HCT116 (cell line): ENCODE data around the gene MED13L. TPM values are rescaled to one million over a fixed set of nuclear protein-coding genes. Genes with fewer than 3 reads are reported as not detected.

Experiments used
- ATAC-seq: fragments of 200-7000 bp; cut with Tn5 transposase; 2 replicates; pipeline ENCODE4 v1.9.1; 2020; ENCODE audit warnings: mild to moderate bottlenecking, moderate library complexity
- BruUV-seq: library from RNA; stranded (reverse); fragments of 400-500 nt; replicated peaks from 2 replicates; lab custom pipeline; 2021; lab: Mats Ljungman, UMichigan
- CTCF ChIA-PET: fragments of 300-600 bp; sonication (Branson Sonifier 250); formaldehyde crosslinking; loops from one replicate; lab custom pipeline; 2021; ENCODE audit warnings: antibody characterized with exemption; lab: Charles Lee
- POLR2A ChIA-PET: fragments of 300-600, 350-600 bp; sonication (Branson Sonifier 250); formaldehyde crosslinking; loops from one replicate; lab custom pipeline; 2021; ENCODE audit warnings: antibody characterized with exemption; lab: Charles Lee
- RAD21 ChIA-PET, 2 experiments: fragments of 300-600 bp; sonication (Branson Sonifier 250); formaldehyde crosslinking; loops; one replicate each; lab custom pipeline; 2023; ENCODE audit warnings: low total read pairs in 2 of 2; ENCODE audit not compliant: uncharacterized antibody in 2 of 2, unreplicated experiment in 2 of 2, low non-redundant PET in 1 of 2; lab: Charles Lee
- DNase-seq: peaks from one replicate; pipeline ENCODE4 v3.0.0-alpha.2; 2010; ENCODE audit warnings: low read depth, low spot score
- H2AFZ ChIP-seq: fragments of 200-600 bp; shearing (Covaris generic), sonication (generic); 2 replicates; pipeline ENCODE4 v1.6.1; 2017; ENCODE audit warnings: low read depth, mixed run types, mixed read lengths, antibody characterized with exemption, low read length; ENCODE audit not compliant: poor library complexity, severe bottlenecking
- H3K27ac ChIP-seq: 2 replicates; pipeline ENCODE4 v1.5.1; 2012; ENCODE audit warnings: low read depth, low read length
- H3K27me3 ChIP-seq: fragments of 200-600 bp; sonication (generic); 2 replicates; pipeline ENCODE4 v1.6.1; 2016; ENCODE audit warnings: mixed run types, low read length, mixed read lengths; ENCODE audit not compliant: insufficient read depth
- H3K36me3 ChIP-seq, 2 experiments: fragments of 200-500 bp in 1 of 2; fragments of 200-600 bp in 1 of 2; sonication (Bioruptor generic) in 1 of 2; sonication (generic) in 1 of 2; 2 replicates each; pipeline versions ENCODE4 v1.5.1 to v1.6.1; 2014 to 2016; ENCODE audit warnings: low read length in 2 of 2, inconsistent platforms in 1 of 2, mixed read lengths in 1 of 2, mixed run types in 1 of 2; ENCODE audit not compliant: insufficient read depth in 2 of 2, control insufficient read depth in 1 of 2
- H3K4me1 ChIP-seq, 2 experiments: fragments of 200-600 bp in 1 of 2; sonication (generic) in 1 of 2; 2 replicates each; pipeline versions ENCODE4 v1.5.1 to v1.6.1; 2012 to 2017; ENCODE audit warnings: low read length in 2 of 2, inconsistent platforms in 1 of 2, mild to moderate bottlenecking in 1 of 2, mixed read lengths in 1 of 2, mixed run types in 1 of 2, moderate library complexity in 1 of 2; ENCODE audit not compliant: insufficient read depth in 2 of 2, control insufficient read depth in 1 of 2
- H3K4me2 ChIP-seq: fragments of 200-600 bp; sonication (generic); 2 replicates; pipeline ENCODE4 v1.6.1; 2017; ENCODE audit warnings: mixed run types, low read length, mixed read lengths
- H3K4me3 ChIP-seq, 2 experiments: fragments of 200-600 bp in 1 of 2; sonication (generic) in 1 of 2; replicated peaks in 1 of 2; 2 replicates each; pipeline ENCODE4 v1.5.1; 2011 to 2016; ENCODE audit warnings: low read length in 2 of 2, control low read depth in 1 of 2, low read depth in 1 of 2, mild to moderate bottlenecking in 1 of 2, mixed read lengths in 1 of 2, mixed run types in 1 of 2
- H3K79me2 ChIP-seq: fragments of 200-600 bp; sonication (generic); 2 replicates; pipeline ENCODE4 v1.6.1; 2017; ENCODE audit warnings: mild to moderate bottlenecking, mixed run types, low read length, moderate library complexity, mixed read lengths; ENCODE audit not compliant: insufficient read depth
- H3K9ac ChIP-seq: fragments of 200-600 bp; sonication (generic); 2 replicates; pipeline ENCODE4 v1.6.1; 2016; ENCODE audit warnings: low read length, mixed read lengths
- H3K9me2 ChIP-seq: fragments of 200-600 bp; sonication (generic), shearing (Covaris generic); 2 replicates; pipeline ENCODE4 v1.6.1; 2017; ENCODE audit warnings: mixed run types, mild to moderate bottlenecking, moderate library complexity; ENCODE audit not compliant: insufficient read depth
- H3K9me3 ChIP-seq, 2 experiments: fragments of 200-500 bp in 1 of 2; fragments of 200-600 bp in 1 of 2; sonication (Bioruptor generic) in 1 of 2; sonication (generic) in 1 of 2; 2 replicates each; pipeline ENCODE4 v1.6.1; 2014 to 2017; ENCODE audit warnings: low read length in 2 of 2, mixed read lengths in 2 of 2, inconsistent platforms in 1 of 2, low read depth in 1 of 2, mild to moderate bottlenecking in 1 of 2, mixed run types in 1 of 2, moderate library complexity in 1 of 2; ENCODE audit not compliant: control insufficient read depth in 1 of 2, insufficient read depth in 1 of 2
- H4K20me1 ChIP-seq: fragments of 200-600 bp; sonication (generic), shearing (Covaris generic); 2 replicates; pipeline ENCODE4 v1.6.1; 2017; ENCODE audit warnings: mixed run types, mild to moderate bottlenecking, moderate library complexity; ENCODE audit not compliant: insufficient read depth
- CBX3 ChIP-seq: IDR thresholded peaks from 2 replicates; pipeline ENCODE4 v1.6.1; 2012; ENCODE audit warnings: low read depth
- EZH2 ChIP-seq: fragments of 200-600 bp; sonication (generic); IDR thresholded peaks from 2 replicates; pipeline ENCODE4 v1.6.1; 2017; ENCODE audit warnings: antibody characterized with exemption, mixed run types
- EZH2phosphoT487 ChIP-seq: fragments of 200-600 bp; IDR thresholded peaks from 2 replicates; pipeline ENCODE4 v1.6.1; 2018; ENCODE audit warnings: antibody characterized with exemption, borderline replicate concordance
- POLR2A ChIP-seq: IDR thresholded peaks from 2 replicates; pipeline ENCODE4 v1.7.0; 2011; ENCODE audit warnings: borderline replicate concordance; ENCODE audit not compliant: insufficient read depth, insufficient read length; ENCODE audit errors: extremely low read depth
- POLR2AphosphoS5 ChIP-seq: IDR thresholded peaks from 2 replicates; pipeline ENCODE4 v1.6.1; 2011; ENCODE audit warnings: mild to moderate bottlenecking, low read depth, low read length, moderate library complexity
- SP1 ChIP-seq: IDR thresholded peaks from 2 replicates; pipeline ENCODE4 v1.6.1; 2012; ENCODE audit warnings: low read depth
- TCF7L2 ChIP-seq: IDR thresholded peaks from 2 replicates; pipeline ENCODE4 v1.7.0; 2011; ENCODE audit warnings: borderline replicate concordance, inconsistent platforms; ENCODE audit not compliant: insufficient read depth, insufficient read length; ENCODE audit errors: extremely low read depth
- YY1 ChIP-seq: IDR thresholded peaks from 2 replicates; pipeline ENCODE4 v1.6.1; 2011; ENCODE audit warnings: low read length, low read depth, moderate library complexity, mild to moderate bottlenecking; ENCODE audit not compliant: insufficient replicate concordance; ENCODE audit errors: extremely low read depth
- intact Hi-C: fragments of 100-400 bp; cut with micrococcal nuclease; formaldehyde crosslinking; loops from 2 replicates; pipeline ENCODE4 v1.10.0; 2022
- total RNA-seq: library from RNA; stranded (reverse); gene quantifications from one replicate; pipeline ENCODE4 v1.2.1, GENCODE V29; 2021; ENCODE audit not compliant: unreplicated experiment
- TF ChIP-seq, protein P1 (sequence below): IDR thresholded peaks from 2 replicates; pipeline ENCODE4 v1.6.1; 2011; ENCODE audit warnings: mild to moderate bottlenecking, low read length, moderate library complexity; ENCODE audit not compliant: insufficient replicate concordance; ENCODE audit errors: extremely low read depth
- TF ChIP-seq, protein P2 (sequence below): IDR thresholded peaks from 2 replicates; pipeline ENCODE4 v1.6.1; 2012; ENCODE audit warnings: low read depth
- TF ChIP-seq, protein P3 (sequence below), 3 experiments: fragments of 200-600 bp in 1 of 3; sonication (generic) in 1 of 3; IDR thresholded peaks in 2 of 3; conservative IDR thresholded peaks in 1 of 3; 2 replicates each; pipeline ENCODE4 v1.5.1; 2012 to 2017; ENCODE audit warnings: low read depth in 2 of 3, low read length in 2 of 3, antibody characterized with exemption in 1 of 3, borderline replicate concordance in 1 of 3, control low read depth in 1 of 3, mild to moderate bottlenecking in 1 of 3, mixed read lengths in 1 of 3, mixed run types in 1 of 3, moderate library complexity in 1 of 3; ENCODE audit not compliant: insufficient read depth in 1 of 3

Gene MED13L
- total RNA-seq, 1 experiment from 2014 or later, result 176 TPM

DNA sequence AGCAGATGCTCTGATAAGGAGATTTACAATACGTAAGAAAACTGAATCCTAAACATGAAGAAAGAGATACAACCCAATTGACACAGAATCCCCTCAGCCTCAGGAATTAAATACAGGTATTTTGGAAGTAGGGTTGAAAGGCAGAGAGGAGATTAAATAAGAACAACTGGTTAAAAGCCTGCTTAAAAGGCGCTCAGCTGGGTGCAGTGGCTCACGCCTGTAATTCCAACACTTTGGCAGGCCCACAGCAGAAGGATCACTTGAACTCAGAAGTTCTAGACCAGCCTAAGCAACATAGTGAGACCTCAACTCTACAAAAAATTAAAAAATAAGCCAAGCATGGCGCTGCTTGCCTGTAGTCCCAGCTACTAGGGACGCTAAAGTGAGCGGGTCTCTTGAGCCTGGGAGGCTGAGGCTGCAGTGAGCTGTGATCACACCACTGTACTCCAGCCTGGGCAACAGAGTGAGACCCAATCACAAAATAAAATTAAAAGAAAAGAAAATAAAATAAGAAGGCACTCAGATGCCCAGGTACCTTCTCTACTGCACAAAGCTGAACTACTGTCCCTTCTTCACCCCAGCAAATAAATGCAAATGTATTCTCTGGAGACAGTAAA lies 32.9 kb downstream of the MED13L start:
- Histone ChIP-seq H3K4me3 (no peak overlapping the region), H3K9ac (no peak overlapping the region), H3K9me2 (no peaks in the 10 kb centered on the region), H3K36me3 (no peaks in the 10 kb centered on the region), H3K4me1 (peaks cover 7 to 56% of the 10 kb centered on the region in 2 experiments; a peak in 3 of 4 replicates), H3K9me3 (no peaks in the 10 kb centered on the region), H2AFZ (no peak overlapping the region), H3K27ac (no peak overlapping the region), H3K79me2 (peaks cover 99% of the 10 kb centered on the region), H3K4me2 (no peak overlapping the region), H4K20me1 (peaks cover 74% of the 10 kb centered on the region; the same call in 1 of the 2 replicates), H3K27me3 (no peaks in the 10 kb centered on the region)
- POLR2A ChIA-PET, result no interaction called here
- DNase-seq (no peak), ATAC-seq (no peak)
- TF ChIP-seq POLR2AphosphoS5 (no peak), YY1 (no peak)
- BruUV-seq, result no TSS peak
- RAD21 ChIA-PET, result no interaction called here
- CTCF ChIA-PET, result no interaction called here
- intact Hi-C loops, result no loop called here

DNA sequence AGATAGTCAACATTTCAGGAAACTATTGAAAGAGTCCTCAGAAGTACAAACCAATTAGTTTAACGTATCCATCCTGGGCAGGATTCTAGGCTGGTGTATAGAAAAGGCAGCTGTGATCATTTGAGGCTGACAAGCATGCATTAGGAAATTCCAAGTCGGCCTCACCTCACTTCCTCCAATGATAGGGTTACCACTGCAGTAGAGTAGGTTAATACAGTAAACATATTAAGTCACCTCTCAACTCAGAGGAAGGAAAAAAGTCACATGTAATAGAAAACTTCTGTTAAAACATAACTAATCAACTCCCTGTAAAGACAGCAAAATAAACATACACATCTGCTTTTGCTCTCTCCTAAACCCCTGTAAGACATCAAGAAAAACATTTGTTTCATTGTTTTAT lies 33.5 kb downstream of the MED13L start:
- H3K9ac ChIP-seq, result no peak overlapping the region
- DNase-seq (no peak), ATAC-seq (no peak)
- H3K27ac ChIP-seq, result no peak overlapping the region
- intact Hi-C loops, result no loop called here
- H2AFZ ChIP-seq, result no peak overlapping the region
- H3K27me3 ChIP-seq, result no peaks in the 10 kb centered on the region
- no peak overlapping the region for H3K4me2 ChIP-seq
- POLR2A ChIA-PET, result no interaction called here
- RAD21 ChIA-PET, result no interaction called here
- no peaks in the 10 kb centered on the region for H3K9me2 ChIP-seq
- CTCF ChIA-PET, result no interaction called here
- H3K9me3 ChIP-seq, result no peaks in the 10 kb centered on the region
- no peak overlapping the region for H3K4me3 ChIP-seq
- H3K36me3 ChIP-seq, result no peaks in the 10 kb centered on the region
- peaks cover 71% of the 10 kb centered on the region; the same call in 1 of the 2 replicates for H4K20me1 ChIP-seq
- peaks cover 7 to 52% of the 10 kb centered on the region in 2 experiments for H3K4me1 ChIP-seq
- peaks cover 99% of the 10 kb centered on the region for H3K79me2 ChIP-seq
- no TSS peak for BruUV-seq
- TF ChIP-seq, protein P1, sequence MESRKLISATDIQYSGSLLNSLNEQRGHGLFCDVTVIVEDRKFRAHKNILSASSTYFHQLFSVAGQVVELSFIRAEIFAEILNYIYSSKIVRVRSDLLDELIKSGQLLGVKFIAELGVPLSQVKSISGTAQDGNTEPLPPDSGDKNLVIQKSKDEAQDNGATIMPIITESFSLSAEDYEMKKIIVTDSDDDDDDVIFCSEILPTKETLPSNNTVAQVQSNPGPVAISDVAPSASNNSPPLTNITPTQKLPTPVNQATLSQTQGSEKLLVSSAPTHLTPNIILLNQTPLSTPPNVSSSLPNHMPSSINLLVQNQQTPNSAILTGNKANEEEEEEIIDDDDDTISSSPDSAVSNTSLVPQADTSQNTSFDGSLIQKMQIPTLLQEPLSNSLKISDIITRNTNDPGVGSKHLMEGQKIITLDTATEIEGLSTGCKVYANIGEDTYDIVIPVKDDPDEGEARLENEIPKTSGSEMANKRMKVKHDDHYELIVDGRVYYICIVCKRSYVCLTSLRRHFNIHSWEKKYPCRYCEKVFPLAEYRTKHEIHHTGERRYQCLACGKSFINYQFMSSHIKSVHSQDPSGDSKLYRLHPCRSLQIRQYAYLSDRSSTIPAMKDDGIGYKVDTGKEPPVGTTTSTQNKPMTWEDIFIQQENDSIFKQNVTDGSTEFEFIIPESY, result no peak
- TF ChIP-seq, protein P2, sequence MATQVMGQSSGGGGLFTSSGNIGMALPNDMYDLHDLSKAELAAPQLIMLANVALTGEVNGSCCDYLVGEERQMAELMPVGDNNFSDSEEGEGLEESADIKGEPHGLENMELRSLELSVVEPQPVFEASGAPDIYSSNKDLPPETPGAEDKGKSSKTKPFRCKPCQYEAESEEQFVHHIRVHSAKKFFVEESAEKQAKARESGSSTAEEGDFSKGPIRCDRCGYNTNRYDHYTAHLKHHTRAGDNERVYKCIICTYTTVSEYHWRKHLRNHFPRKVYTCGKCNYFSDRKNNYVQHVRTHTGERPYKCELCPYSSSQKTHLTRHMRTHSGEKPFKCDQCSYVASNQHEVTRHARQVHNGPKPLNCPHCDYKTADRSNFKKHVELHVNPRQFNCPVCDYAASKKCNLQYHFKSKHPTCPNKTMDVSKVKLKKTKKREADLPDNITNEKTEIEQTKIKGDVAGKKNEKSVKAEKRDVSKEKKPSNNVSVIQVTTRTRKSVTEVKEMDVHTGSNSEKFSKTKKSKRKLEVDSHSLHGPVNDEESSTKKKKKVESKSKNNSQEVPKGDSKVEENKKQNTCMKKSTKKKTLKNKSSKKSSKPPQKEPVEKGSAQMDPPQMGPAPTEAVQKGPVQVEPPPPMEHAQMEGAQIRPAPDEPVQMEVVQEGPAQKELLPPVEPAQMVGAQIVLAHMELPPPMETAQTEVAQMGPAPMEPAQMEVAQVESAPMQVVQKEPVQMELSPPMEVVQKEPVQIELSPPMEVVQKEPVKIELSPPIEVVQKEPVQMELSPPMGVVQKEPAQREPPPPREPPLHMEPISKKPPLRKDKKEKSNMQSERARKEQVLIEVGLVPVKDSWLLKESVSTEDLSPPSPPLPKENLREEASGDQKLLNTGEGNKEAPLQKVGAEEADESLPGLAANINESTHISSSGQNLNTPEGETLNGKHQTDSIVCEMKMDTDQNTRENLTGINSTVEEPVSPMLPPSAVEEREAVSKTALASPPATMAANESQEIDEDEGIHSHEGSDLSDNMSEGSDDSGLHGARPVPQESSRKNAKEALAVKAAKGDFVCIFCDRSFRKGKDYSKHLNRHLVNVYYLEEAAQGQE, result no peak
- TF ChIP-seq CBX3, result no peak
- TF ChIP-seq SP1, result no peak
- no peak for TF ChIP-seq YY1
- TF ChIP-seq EZH2phosphoT487, result no peak
- no peak for TF ChIP-seq TCF7L2
- TF ChIP-seq, protein P3, sequence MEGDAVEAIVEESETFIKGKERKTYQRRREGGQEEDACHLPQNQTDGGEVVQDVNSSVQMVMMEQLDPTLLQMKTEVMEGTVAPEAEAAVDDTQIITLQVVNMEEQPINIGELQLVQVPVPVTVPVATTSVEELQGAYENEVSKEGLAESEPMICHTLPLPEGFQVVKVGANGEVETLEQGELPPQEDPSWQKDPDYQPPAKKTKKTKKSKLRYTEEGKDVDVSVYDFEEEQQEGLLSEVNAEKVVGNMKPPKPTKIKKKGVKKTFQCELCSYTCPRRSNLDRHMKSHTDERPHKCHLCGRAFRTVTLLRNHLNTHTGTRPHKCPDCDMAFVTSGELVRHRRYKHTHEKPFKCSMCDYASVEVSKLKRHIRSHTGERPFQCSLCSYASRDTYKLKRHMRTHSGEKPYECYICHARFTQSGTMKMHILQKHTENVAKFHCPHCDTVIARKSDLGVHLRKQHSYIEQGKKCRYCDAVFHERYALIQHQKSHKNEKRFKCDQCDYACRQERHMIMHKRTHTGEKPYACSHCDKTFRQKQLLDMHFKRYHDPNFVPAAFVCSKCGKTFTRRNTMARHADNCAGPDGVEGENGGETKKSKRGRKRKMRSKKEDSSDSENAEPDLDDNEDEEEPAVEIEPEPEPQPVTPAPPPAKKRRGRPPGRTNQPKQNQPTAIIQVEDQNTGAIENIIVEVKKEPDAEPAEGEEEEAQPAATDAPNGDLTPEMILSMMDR (IDR thresholded peaks at IDR 0.05 in 2 of 3, conservative IDR thresholded peaks at IDR 0.05 in 1 of 3; ENCODE audit: borderline replicate concordance in 1 of 3, insufficient read depth in 1 of 3, low read depth in 2 of 3, low read length in 2 of 3), result no peak
- no peak for TF ChIP-seq EZH2
- TF ChIP-seq POLR2A, result no peak
